HL-60 (cell line): ENCODE data around the gene SLC22A1.
"Not testable (repeated sequence)": the region's sequence is repeated elsewhere in the genome, so short reads cannot be mapped to it uniquely, and the experiment has no call there.

ENCODE experiments used
- DNase-seq, 2 experiments: peaks; one replicate each; pipeline ENCODE4 v3.0.0-alpha.2; 2010 to 2020; ENCODE audit warnings: low read depth in 1 of 2, low spot score in 1 of 2
- H3K27ac ChIP-seq: fragments of 250-450 bp; sonication (Bioruptor Pico); replicated peaks from 2 replicates; pipeline ENCODE4 v1.5.1; 2020; ENCODE audit warnings: mild to moderate bottlenecking, moderate library complexity
- H3K27me3 ChIP-seq: fragments of 250-450 bp; sonication (Bioruptor Pico); 2 replicates; pipeline ENCODE4 v1.5.1; 2021; ENCODE audit warnings: mild to moderate bottlenecking, moderate library complexity; ENCODE audit not compliant: insufficient read depth, poor library complexity, severe bottlenecking
- H3K4me3 ChIP-seq: replicated peaks from 2 replicates; pipeline ENCODE4 v1.5.1; 2011; ENCODE audit warnings: mild to moderate bottlenecking, control low read depth, low read length; ENCODE audit not compliant: insufficient read depth
- CTCF ChIP-seq: IDR thresholded peaks from one replicate; pipeline ENCODE4 v1.5.1; 2011; ENCODE audit warnings: low read length, control low read depth, inconsistent platforms; ENCODE audit not compliant: insufficient read depth
- GABPA ChIP-seq: IDR thresholded peaks from 2 replicates; pipeline ENCODE4 v1.6.1; 2012; ENCODE audit warnings: low read depth
- POLR2AphosphoS5 ChIP-seq: IDR thresholded peaks from 2 replicates; pipeline ENCODE4 v1.6.1; 2012; ENCODE audit warnings: low read depth
- REST ChIP-seq: IDR thresholded peaks from 2 replicates; pipeline ENCODE4 v1.6.1; 2012; ENCODE audit warnings: low read depth; ENCODE audit not compliant: insufficient replicate concordance
- SPI1 ChIP-seq: IDR thresholded peaks from 2 replicates; pipeline ENCODE4 v1.6.1; 2012; ENCODE audit warnings: low read depth, mild to moderate bottlenecking, borderline replicate concordance

The SLC22A1 gene

DNA sequence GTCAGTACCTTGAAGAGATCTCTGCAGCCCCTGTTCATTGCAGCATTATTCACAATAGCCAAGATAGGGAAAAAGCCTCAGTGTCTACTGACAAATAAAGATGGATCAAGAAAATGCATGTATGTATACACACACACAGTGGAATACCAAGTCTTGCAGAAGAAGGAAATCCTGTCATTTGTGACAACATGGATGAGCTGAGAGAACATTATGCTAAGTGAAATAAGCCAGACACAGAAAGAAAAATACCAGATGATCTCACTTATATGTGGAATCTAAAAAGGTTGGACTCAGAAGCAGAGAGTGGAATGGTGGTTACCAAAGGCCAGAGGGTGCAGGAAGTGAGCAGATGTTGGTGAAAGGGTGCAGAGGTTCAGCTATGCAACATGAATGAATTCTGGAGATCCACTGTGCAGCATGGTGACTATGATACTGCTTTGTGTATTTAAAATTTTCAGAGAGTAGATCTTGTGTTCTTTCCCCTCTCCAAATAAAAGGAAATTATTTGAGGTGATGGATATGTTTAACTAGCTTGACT is 11.0 kb upstream of the SLC22A1 start:
- TF ChIP-seq REST (no peak), SPI1 (no peak), CTCF (no peak), POLR2AphosphoS5 (no peak), GABPA (no peak)
- H3K27ac ChIP-seq = no peak overlapping the region
- no peak for DNase-seq
- H3K27me3 ChIP-seq = no peaks in the 10 kb centered on the region
- no peak overlapping the region for H3K4me3 ChIP-seq

- Histone ChIP-seq H3K4me3 (no peak overlapping the region), H3K27me3 (no peaks in the 10 kb centered on the region), H3K27ac (no peak overlapping the region)
- no peak for TF ChIP-seq CTCF
- no peak for DNase-seq
These were observed 9.8 kb upstream of the SLC22A1 start for GRCh38 chr6:160111806-160112205.

- Histone ChIP-seq H3K27ac (no peak overlapping the region), H3K27me3 (no peaks in the 10 kb centered on the region), H3K4me3 (no peak overlapping the region)
- no peak for DNase-seq
- TF ChIP-seq POLR2AphosphoS5 (no peak), REST (no peak), GABPA (no peak), SPI1 (no peak), CTCF (no peak)
These were observed 8.9 kb upstream of the SLC22A1 start for GRCh38 chr6:160112628-160113299.

DNA sequence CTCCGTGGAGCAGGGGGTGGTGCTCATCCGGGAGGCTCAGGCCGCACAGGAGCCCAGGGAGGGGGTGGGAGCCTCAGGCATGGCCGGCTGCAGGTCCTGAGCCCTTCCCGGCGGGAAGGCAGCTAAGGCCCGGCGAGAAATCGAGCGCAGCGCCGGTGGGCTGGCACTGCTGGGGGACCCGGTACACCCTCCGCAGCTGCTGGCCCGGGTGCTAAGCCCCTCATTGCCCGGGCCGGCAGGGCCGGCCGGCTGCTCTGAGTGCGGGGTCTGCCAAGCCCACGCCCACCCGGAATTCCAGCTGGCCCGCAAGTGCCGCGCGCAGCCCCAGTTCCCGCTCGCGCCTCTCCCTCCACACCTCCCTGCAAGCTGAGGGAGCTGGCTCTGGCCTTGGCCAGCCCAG is 7.1 kb upstream of the SLC22A1 start:
- DNase-seq, H3K27me3 ChIP-seq, H3K4me3 ChIP-seq, H3K27ac ChIP-seq: not testable (repeated sequence)
